GM12878 (cell line): ENCODE measurements around the gene TMEM170B. TPM values are rescaled to one million over a fixed set of nuclear protein-coding genes. Genes with fewer than 3 reads are reported as not detected.

ENCODE experiments used
- ATAC-seq: fragments of 200-7000 bp; cut with Tn5 transposase; 3 replicates; pipeline ENCODE4 v1.9.1; 2020; ENCODE audit warnings: mild to moderate bottlenecking, moderate library complexity
- BruUV-seq: library from RNA; stranded (reverse); fragments of 400-500 nt; replicated peaks from 2 replicates; lab custom pipeline; 2021; lab: Mats Ljungman, UMichigan
- CTCF ChIA-PET: fragments of 300-600 bp; sonication (Branson Sonifier 250); formaldehyde crosslinking; extraction: SDS; loops from one replicate; lab custom pipeline; 2021; ENCODE audit warnings: inconsistent platforms; lab: Yijun Ruan, JAX
- POLR2A ChIA-PET: fragments of 350-600 bp; formaldehyde crosslinking; extraction: SDS; loops from one replicate; lab custom pipeline; 2021; ENCODE audit warnings: inconsistent platforms; lab: Charles Lee
- RAD21 ChIA-PET: fragments of 300-600 bp; sonication (Branson Sonifier 250); formaldehyde crosslinking; loops from one replicate; lab custom pipeline; 2023; ENCODE audit warnings: antibody characterized with exemption; ENCODE audit not compliant: unreplicated experiment; lab: Charles Lee
- SMC1A ChIA-PET: fragments of 300-600 bp; sonication (Branson Sonifier 250); formaldehyde crosslinking; loops from one replicate; lab custom pipeline; 2023; ENCODE audit not compliant: unreplicated experiment, uncharacterized antibody; lab: Charles Lee
- DNase-seq: peaks from one replicate; pipeline ENCODE4 v3.0.0-alpha.2; 2011; ENCODE audit warnings: low read depth, low spot score
- FAIRE-seq: peaks from 3 replicates; lab custom pipeline; 2011; peaks lifted over from hg19 to GRCh38; lab: Jason Lieb, UNC
- H2AFZ ChIP-seq: 2 replicates; pipeline ENCODE4 v1.6.0; 2011; ENCODE audit warnings: low read depth, low read length, control low read depth; ENCODE audit not compliant: control insufficient read depth
- H3K27ac ChIP-seq: 2 replicates; pipeline ENCODE4 v1.5.1; 2011; ENCODE audit warnings: control low read depth; ENCODE audit not compliant: control insufficient read depth, insufficient read depth
- H3K27me3 ChIP-seq, 2 experiments: replicated peaks in 1 of 2; 2 replicates each; pipeline versions ENCODE4 v1.6.0 to v1.6.1; 2011; ENCODE audit warnings: low read length in 1 of 2; ENCODE audit not compliant: control insufficient read depth in 2 of 2, insufficient read depth in 2 of 2
- H3K36me3 ChIP-seq, 2 experiments: 2 replicates each; pipeline ENCODE4 v1.5.1; 2011; ENCODE audit warnings: low read length in 1 of 2; ENCODE audit not compliant: control insufficient read depth in 2 of 2, insufficient read depth in 2 of 2
- H3K4me1 ChIP-seq: 2 replicates; pipeline ENCODE4 v1.6.1; 2011; ENCODE audit warnings: mild to moderate bottlenecking, low read length, moderate library complexity, mixed read lengths; ENCODE audit not compliant: control insufficient read depth, insufficient read depth
- H3K4me2 ChIP-seq: 2 replicates; pipeline ENCODE4 v1.6.0; 2011; ENCODE audit warnings: control low read depth; ENCODE audit not compliant: control insufficient read depth, insufficient read depth
- H3K4me3 ChIP-seq: fragments of 200-600 bp; sonication (generic); 2 replicates; pipeline ENCODE4 v1.5.1; 2016
- H3K79me2 ChIP-seq: 2 replicates; pipeline ENCODE4 v1.6.0; 2011; ENCODE audit warnings: low read length; ENCODE audit not compliant: control insufficient read depth, insufficient read depth
- H3K9ac ChIP-seq: 2 replicates; pipeline ENCODE4 v1.8.0; 2011; ENCODE audit warnings: low read length, control low read depth, mixed read lengths; ENCODE audit not compliant: control insufficient read depth, insufficient read depth
- H3K9me3 ChIP-seq: replicated peaks from 3 replicates; pipeline ENCODE4 v1.5.1; 2011; ENCODE audit warnings: mild to moderate bottlenecking, low read length; ENCODE audit not compliant: control insufficient read depth, insufficient read depth
- H4K20me1 ChIP-seq: 2 replicates; pipeline ENCODE4 v1.6.0; 2011; ENCODE audit not compliant: control insufficient read depth, insufficient read depth
- CHD2 ChIP-seq: IDR thresholded peaks from 2 replicates; pipeline ENCODE4 v1.6.1; 2011; ENCODE audit warnings: low read depth, low read length, improper control_type of control experiment, borderline replicate concordance
- CHD4 ChIP-seq: fragments of 200-600 bp; sonication (generic); IDR thresholded peaks from 2 replicates; pipeline ENCODE4 v1.6.1; 2016; ENCODE audit warnings: mild to moderate bottlenecking
- DPF2 ChIP-seq: fragments of 450-650 bp; IDR thresholded peaks from 2 replicates; pipeline ENCODE4 v1.6.1; 2017; ENCODE audit warnings: mild to moderate bottlenecking
- GATAD2B ChIP-seq: fragments of 450-650 bp; conservative IDR thresholded peaks from 2 replicates; pipeline ENCODE4 v1.6.1; 2017; ENCODE audit warnings: low read depth, mild to moderate bottlenecking, moderate library complexity
- HDAC2 ChIP-seq: fragments of 200-600 bp; sonication (generic); IDR thresholded peaks from 2 replicates; pipeline ENCODE4 v1.6.1; 2017
- IRF5 ChIP-seq: fragments of 450-650 bp; IDR thresholded peaks from 2 replicates; pipeline ENCODE4 v1.6.1; 2017; ENCODE audit warnings: borderline replicate concordance
- JUNB ChIP-seq: IDR thresholded peaks from 2 replicates; pipeline ENCODE4 v1.6.1; 2016; ENCODE audit warnings: antibody characterized with exemption, mild to moderate bottlenecking
- JUND ChIP-seq: IDR thresholded peaks from 2 replicates; pipeline ENCODE4 v1.6.1; 2012; ENCODE audit warnings: low read depth, mild to moderate bottlenecking, low read length, improper control_type of control experiment, moderate library complexity
- MYB ChIP-seq: fragments of 150-350 bp; IDR thresholded peaks from 2 replicates; pipeline ENCODE4 v1.6.1; 2014; ENCODE audit warnings: mild to moderate bottlenecking, low read depth, low read length, borderline replicate concordance
- NFYB ChIP-seq: IDR thresholded peaks from 2 replicates; pipeline ENCODE4 v1.6.1; 2011; ENCODE audit warnings: low read depth, mild to moderate bottlenecking, low read length, improper control_type of control experiment, moderate library complexity; ENCODE audit not compliant: insufficient read depth
- PBX3 ChIP-seq: IDR thresholded peaks from 2 replicates; pipeline ENCODE4 v1.6.1; 2011; ENCODE audit warnings: mild to moderate bottlenecking, low read depth, low read length, moderate library complexity; ENCODE audit not compliant: insufficient replicate concordance
- POLR2A ChIP-seq: IDR thresholded peaks from 2 replicates; pipeline ENCODE4 v1.6.1; 2011; ENCODE audit warnings: low read depth, mild to moderate bottlenecking, low read length
- POU2F2 ChIP-seq: IDR thresholded peaks from 3 replicates; pipeline ENCODE4 v1.6.1; 2011; ENCODE audit warnings: low read depth, mild to moderate bottlenecking, low read length, borderline replicate concordance
- ZNF274 ChIP-seq: IDR thresholded peaks from one replicate; pipeline ENCODE4 v1.8.0; 2011; ENCODE audit not compliant: insufficient read length, insufficient read depth
- ZSCAN29 ChIP-seq: fragments of 450-650 bp; IDR thresholded peaks from 2 replicates; pipeline ENCODE4 v1.6.1; 2017; ENCODE audit warnings: mild to moderate bottlenecking, moderate library complexity
- WGBS: methylation state at CpG from one replicate; pipeline ENCODE4 v1.1.6; 2016; ENCODE audit warnings: low lambda C conversion rate; ENCODE audit not compliant: insufficient replicate concordance, insufficient coverage; ENCODE audit errors: missing lambda C conversion rate; 5-methylcytosine and 5-hydroxymethylcytosine counted together
- in situ Hi-C: fragments of 300-500 bp; cut with MboI; formaldehyde crosslinking; loops from 9 replicates; pipeline ENCODE4 v1.14.3; 2018; ENCODE audit warnings: mixed read lengths
- intact Hi-C: fragments of 100-400 bp; cut with micrococcal nuclease; formaldehyde crosslinking; loops from one replicate; pipeline ENCODE4 v1.14.2; 2022; ENCODE audit not compliant: unreplicated experiment
- polyA plus RNA-seq, 11 experiments: library from polyadenylated mRNA; depleted of rRNA in 4 of 11; unstranded in 6 of 11; stranded (reverse) in 5 of 11; fragments of >200 nt; fragmentation: Nextera tagmentation in 4 of 11; fragmentation: Illumina TruSeq in 1 of 11; extraction: Ambion mirVana in 4 of 11; extraction: Trizol in 1 of 11; gene quantifications; 1 replicate in 1 of 11; 2 replicates in 10 of 11; pipeline versions ENCODE4 v1.2.1 to v1.2.3, GENCODE V29; 2011 to 2016; ENCODE audit warnings: inconsistent platforms in 2 of 11, missing spikeins in 2 of 11, low read depth in 1 of 11
- total RNA-seq, 4 experiments: library from RNA; depleted of rRNA in 3 of 4; stranded (reverse); fragments of >200 nt in 3 of 4; fragmentation: Illumina TruSeq in 1 of 4; extraction: Trizol in 1 of 4; gene quantifications; 2 replicates each; pipeline versions ENCODE4 v1.2.1 to v1.2.3, GENCODE V29; 2013 to 2021

The TMEM170B gene
- total and polyA plus RNA-seq, 10 of the 15 experiments (the other 5 are each of a cell fraction or from before 2014, with no cell fraction given) = 0.38 to 10.3 (median 4.2) TPM

DNA sequence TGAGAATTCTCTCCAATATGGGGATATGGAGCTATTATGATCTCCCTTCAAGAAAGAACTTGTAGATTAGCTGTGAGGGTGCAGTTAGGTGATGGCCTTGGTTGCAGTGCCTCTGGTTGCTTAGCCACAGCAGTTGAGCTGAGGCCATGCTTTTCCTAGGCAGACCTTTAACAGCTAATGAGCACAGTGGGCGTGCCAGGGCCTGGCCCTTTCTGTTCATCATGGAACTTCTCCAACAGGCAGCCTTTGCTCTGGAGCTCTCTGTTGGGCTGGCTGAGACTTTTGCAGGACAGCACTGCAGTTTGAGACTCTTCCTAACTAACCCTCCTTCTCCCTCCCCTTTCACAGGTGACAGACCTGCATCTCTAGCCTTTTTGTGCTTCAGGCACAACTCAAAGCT, 39.7 kb upstream of the TMEM170B start:
- Histone ChIP-seq H2AFZ (no peak overlapping the region), H3K36me3 (no peaks in the 10 kb centered on the region), H3K4me2 (no peak overlapping the region), H3K27ac (no peak overlapping the region), H3K79me2 (no peaks in the 10 kb centered on the region), H3K4me1 (peaks cover 41% of the 10 kb centered on the region), H3K9ac (no peak overlapping the region), H3K27me3 (no peaks in the 10 kb centered on the region), H4K20me1 (no peaks in the 10 kb centered on the region), H3K4me3 (no peak overlapping the region), H3K9me3 (peaks cover 3% of the 10 kb centered on the region; the same call in 2 of the 3 replicates)
- CTCF ChIA-PET = interaction anchor here (0.6 to 10.3 kb wide), 10 partner anchors 18 to 545 kb away, joined by 3 to 159 read pairs (median 60); no protein-coding TSS in a partner anchor
- POLR2A ChIA-PET = interaction anchor here (0.7 to 1.8 kb wide), 3 partner anchors 18 to 78 kb away, joined by 3 to 8 read pairs (median 4); no protein-coding TSS in a partner anchor
- in situ Hi-C loops (loop anchor here (5.0 to 10.0 kb wide), 3 partner anchors 323 to 541 kb away; no protein-coding TSS in a partner anchor), intact Hi-C loops (loop anchor here (2.0 kb wide), 3 partner anchors 123 to 543 kb away; partner anchors contain the start of gene NEDD9)
- 33% methylated on average over 1 of the region's 1 CpG for WGBS
- DNase-seq (no peak), ATAC-seq (no peak), FAIRE-seq (no peak)
- no peak for TF ChIP-seq POU2F2
- no peak for TF ChIP-seq HDAC2
- no peak for TF ChIP-seq NFYB
- TF ChIP-seq MYB = no peak
- TF ChIP-seq ZSCAN29 = no peak
- RAD21 ChIA-PET = interaction anchor here (0.7 to 7.1 kb wide), 19 partner anchors 12 to 428 kb away, joined by 3 to 348 read pairs (median 15); no protein-coding TSS in a partner anchor
- SMC1A ChIA-PET = interaction anchor here (0.7 to 9.0 kb wide), 22 partner anchors 11 to 402 kb away, joined by 3 to 250 read pairs (median 16); no protein-coding TSS in a partner anchor
- BruUV-seq = no TSS peak

GRCh38 chr6:11500008-11500407, 37.5 kb upstream of the TMEM170B start:
- Histone ChIP-seq H3K4me1 (peaks cover 20% of the 10 kb centered on the region), H2AFZ (no peak overlapping the region), H3K9ac (no peak overlapping the region), H3K27ac (no peak overlapping the region), H3K79me2 (no peaks in the 10 kb centered on the region), H4K20me1 (no peaks in the 10 kb centered on the region), H3K4me3 (no peak overlapping the region), H3K27me3 (no peaks in the 10 kb centered on the region), H3K36me3 (no peaks in the 10 kb centered on the region), H3K4me2 (no peak overlapping the region), H3K9me3 (no peaks in the 10 kb centered on the region)
- DNase-seq (no peak), FAIRE-seq (no peak), ATAC-seq (no peak)
- 48% methylated on average over 2 of the region's 2 CpGs for WGBS
- no TSS peak for BruUV-seq
- ChIA-PET POLR2A (no interaction called here), SMC1A (interaction anchor here (1.1 to 9.0 kb wide), 6 partner anchors 10 to 76 kb away, joined by 3 to 109 read pairs (median 6); no protein-coding TSS in a partner anchor), CTCF (interaction anchor here (0.9 to 10.3 kb wide), 5 partner anchors 15 to 545 kb away, joined by 3 to 159 read pairs (median 4); no protein-coding TSS in a partner anchor), RAD21 (interaction anchor here (1.7 kb wide), 1 partner anchor 15 kb away, joined by 6 read pairs; no protein-coding TSS in a partner anchor)
- intact Hi-C loops (no loop called here), in situ Hi-C loops (no loop called here)
- TF ChIP-seq JUND = no peak
- no peak for TF ChIP-seq IRF5
- TF ChIP-seq PBX3 = no peak
- no peak for TF ChIP-seq GATAD2B
- no peak for TF ChIP-seq DPF2
- no peak for TF ChIP-seq ZNF274
- no peak for TF ChIP-seq POLR2A
- no peak for TF ChIP-seq CHD2
- TF ChIP-seq CHD4 = no peak
- no peak for TF ChIP-seq JUNB
